ENCODE data around the gene MEX3A.
"Not testable (repeated sequence)": the region's sequence is repeated elsewhere in the genome, so short reads cannot be mapped to it uniquely, and the experiment has no call there.

Gene MEX3A

GRCh38 chr1:156077430-156077760 lies 4.9 kb downstream of the MEX3A start:
- DNase-seq = no peak

- peak in 1 of 2 donors; percentile 35 for DNase-seq
These were observed 5.4 kb downstream of the MEX3A start for GRCh38 chr1:156076609-156077429.

DNA sequence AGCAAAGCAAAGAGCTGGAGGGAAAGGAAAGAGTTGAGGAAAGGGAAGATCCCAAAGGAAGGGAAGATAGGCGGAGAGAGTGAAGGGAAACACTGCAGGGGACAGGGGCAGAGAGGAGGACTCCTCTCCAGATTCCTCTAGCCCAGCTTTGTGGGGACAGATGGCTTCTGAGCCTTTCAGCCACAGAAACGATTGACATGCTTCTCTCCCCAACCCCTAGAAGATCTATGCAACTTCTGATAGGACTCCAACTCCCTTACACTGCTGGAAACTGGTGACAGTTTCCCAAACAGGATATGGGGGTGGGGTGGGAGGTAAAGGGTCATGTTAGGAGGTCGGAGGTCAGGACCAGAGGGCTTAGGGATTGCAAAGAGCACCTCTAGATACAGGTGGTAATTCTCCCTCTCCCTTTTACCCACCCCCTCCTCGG lies 6.5 kb downstream of the MEX3A start:
- no peak for DNase-seq

DNA sequence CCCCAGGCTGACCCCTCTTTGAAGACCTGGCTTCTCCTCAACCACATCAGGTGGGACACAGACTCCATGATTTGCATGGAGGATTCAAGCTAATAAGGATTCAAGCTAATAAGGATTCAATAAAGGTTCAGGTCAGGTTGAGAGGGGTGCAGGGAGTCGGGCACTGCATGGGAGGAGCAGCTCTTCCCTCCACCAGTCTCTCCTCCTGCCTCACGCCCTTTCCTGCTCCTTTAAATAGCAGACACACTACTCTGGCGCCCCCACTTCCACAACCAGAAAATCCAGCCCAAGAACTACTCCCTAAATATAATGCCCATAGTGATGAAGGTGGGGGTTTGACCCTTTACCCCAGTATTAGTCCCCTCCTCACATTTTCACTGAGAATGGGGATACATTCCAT lies 7.1 kb downstream of the MEX3A start:
- no peak for DNase-seq

- DNase-seq = no peak
These were observed 7.6 kb downstream of the MEX3A start for GRCh38 chr1:156074661-156075060.

DNA sequence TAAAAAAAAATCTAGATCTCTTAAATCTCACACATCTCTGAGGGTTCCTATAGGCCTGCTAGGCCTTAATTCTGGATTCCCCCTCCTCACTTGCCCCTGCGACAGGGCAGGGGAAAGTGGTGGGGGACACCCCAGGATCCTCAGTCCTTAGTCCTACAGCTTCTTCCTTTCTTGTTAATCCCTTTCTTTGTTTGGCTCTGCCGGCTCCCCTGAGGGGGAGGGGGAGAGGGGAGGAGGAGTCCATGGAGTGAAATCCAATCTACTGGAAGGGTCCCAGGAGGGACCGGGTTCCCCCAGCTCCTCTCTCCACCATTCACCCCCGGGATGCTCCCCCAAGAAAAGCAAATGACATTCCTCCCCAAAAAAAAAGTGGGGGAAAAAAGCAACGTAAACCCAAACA lies 8.5 kb downstream of the MEX3A start:
- no peak for DNase-seq

DNA sequence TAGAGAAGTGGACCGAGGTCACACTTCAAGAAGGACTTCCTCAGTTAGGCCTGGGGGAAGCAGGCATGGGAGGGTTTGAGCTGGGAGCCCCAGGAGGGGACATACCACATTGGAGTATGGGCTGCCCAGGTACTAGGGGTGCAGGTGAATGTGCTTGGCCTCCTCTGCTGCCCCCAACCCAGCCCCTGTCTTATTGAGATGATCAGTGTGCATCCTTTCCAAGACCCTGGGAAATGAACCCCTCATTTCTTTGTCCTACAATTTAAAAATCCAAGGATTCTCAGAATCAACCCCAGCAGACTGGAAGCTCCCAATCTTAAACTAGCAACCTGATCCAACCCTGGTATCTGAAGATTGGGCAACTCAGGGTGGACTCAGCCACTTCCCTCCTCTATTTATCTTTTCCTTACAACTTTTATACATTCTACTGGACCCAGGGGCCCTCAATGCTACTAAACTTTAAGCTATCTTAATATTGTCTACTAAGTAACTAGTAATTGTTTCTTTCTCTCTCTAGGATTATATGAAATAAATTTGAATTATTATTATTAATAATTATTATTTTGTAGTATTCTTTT lies 9.1 kb downstream of the MEX3A start:
- DNase-seq = no peak

- DNase-seq = no peak
These were observed 10.0 kb downstream of the MEX3A start for GRCh38 chr1:156072251-156072650.

GRCh38 chr1:156071332-156071816 lies 10.9 kb downstream of the MEX3A start:
- DNase-seq = not testable (repeated sequence)

DNA sequence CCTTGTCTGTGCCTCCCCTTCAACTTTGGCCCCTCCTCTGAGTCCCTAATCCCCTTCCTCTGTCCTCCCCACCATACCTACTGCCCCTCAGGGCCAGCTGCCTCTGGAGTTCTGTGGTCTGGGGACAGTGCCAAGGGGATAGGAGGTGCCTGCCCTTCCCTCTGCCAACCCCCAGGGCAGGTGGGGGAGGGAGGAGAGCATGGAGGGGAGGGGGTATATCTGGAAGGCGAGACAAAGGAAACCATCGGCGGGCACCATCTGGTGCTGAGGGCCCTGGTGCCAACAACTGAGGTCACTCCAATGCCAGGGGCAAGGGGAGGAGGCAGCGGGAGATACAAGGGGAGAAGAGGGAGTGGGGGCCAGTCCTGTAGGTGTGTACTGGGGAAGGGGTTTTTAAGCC lies 11.7 kb downstream of the MEX3A start:
- no peak for DNase-seq

DNA sequence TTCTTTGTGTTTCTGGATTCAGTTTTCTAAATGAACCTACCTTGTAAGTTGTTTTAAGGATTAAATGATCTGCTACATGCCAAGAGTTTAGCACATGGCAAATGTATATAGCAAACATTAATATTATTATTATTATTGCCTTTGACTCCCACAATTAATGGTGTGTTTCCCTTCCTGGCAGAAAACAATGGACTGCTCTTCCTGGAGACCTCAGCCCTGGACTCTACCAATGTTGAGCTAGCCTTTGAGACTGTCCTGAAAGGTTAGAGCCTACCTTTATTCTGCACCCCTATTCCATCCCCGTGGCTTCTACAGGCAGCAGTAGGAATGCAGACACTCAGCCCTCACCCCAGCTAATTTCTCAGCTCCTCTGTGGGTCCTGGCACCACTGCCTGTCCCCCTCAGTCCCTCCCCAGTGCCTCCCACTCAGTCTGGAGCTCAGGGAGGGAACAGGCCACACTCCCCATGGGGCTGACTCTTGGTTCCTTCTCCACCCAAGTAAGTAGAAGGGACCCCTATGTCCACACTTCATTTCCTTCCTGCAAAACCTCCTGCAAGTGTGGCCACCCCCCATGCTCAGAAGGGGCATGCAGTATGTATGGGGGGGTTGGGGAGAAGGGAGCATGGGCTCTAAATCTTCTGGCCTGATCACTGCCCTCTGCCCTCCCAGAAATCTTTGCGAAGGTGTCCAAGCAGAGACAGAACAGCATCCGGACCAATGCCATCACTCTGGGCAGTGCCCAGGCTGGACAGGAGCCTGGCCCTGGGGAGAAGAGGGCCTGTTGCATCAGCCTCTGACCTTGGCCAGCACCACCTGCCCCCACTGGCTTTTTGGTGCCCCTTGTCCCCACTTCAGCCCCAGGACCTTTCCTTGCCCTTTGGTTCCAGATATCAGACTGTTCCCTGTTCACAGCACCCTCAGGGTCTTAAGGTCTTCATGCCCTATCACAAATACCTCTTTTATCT lies 12.5 kb downstream of the MEX3A start:
- no peak for DNase-seq

GRCh38 chr1:156067262-156067661 lies 15.0 kb downstream of the MEX3A start:
- no peak for DNase-seq

GRCh38 chr1:156065871-156066270 lies 16.4 kb downstream of the MEX3A start:
- no peak for DNase-seq

- DNase-seq = no peak
These were observed 17.1 kb downstream of the MEX3A start for GRCh38 chr1:156065212-156065611.

GRCh38 chr1:156064615-156065014 lies 17.6 kb downstream of the MEX3A start:
- DNase-seq = no peak

DNA sequence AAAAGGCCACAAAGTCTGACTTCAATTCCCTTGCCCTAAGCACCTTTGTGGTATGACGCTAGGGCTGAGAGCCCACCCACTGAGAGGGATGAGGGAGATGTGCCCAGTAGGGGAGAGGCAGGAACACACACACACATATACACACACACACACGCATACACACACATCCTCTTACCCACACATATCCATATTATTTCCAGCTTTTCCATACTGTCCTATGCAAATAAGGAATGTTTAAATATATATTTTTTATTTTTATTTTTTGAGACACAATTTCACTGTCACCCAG lies 18.3 kb downstream of the MEX3A start:
- DNase-seq = no peak

- DNase-seq = no peak
These were observed 20.1 kb downstream of the MEX3A start for GRCh38 chr1:156062189-156062588.

DNA sequence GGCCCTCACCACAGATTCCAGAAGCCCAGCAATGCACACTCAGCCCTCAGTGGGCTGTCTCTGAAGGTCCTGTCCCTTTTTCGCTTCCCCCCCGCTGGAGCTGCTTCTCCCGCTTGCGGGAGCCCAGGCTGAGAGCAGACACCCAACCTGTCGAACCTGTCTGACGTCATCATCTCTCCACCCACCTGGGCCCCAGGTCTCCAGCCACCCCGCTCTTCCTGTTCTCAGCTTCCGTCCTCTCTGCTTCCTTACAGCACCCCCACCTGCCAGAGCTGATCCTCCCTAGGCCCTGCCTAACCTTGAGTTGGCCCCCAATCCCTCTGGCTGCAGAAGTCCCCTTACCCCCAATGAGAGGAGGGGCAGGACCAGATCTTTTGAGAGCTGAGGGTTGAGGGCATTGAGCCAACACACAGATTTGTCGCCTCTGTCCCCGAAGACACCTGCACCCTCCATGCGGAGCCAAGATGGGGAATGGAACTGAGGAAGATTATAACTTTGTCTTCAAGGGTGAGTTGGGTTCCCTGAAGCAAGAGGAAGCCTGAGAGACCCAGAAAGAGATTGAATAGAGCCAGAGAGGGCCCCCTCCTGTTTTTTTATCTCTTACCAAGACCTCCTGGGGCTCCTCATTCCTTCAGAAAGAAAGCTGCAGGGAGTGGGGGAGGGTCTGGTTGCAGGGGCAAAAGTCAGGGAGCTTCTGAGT lies 21.2 kb downstream of the MEX3A start, which contains the start of gene RAB25:
Gene RAB25 (plus strand): TSS at position 224 of the 700 bp plus-strand sequence. CDS start 241 bp downstream, at position 465.
- no peak for DNase-seq

DNA sequence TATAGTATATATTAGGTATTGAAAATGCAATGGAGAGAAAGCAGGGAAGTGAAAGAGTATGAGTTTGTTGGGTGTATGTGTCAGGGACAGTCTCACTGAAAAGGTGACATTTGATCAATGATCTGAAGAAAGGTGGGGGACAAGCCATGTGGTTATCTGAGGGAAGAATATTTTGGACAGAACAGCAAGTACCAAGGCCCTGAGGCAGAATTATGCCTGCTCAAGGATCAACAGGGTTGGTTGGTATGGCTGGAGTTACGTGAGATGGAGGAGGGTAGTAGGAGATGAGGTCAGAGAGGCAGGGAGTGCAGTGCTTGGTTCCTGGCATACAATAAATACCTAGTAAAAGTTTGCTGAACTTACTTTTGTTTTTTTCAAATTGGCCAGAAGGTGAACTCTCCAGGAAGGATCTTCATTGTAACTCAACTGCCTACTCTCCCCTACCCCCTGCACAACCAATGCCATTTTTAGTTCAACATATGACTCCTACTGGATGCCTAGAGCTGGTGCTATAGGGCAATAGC lies 25.9 kb downstream of the MEX3A start:
- DNase-seq = no peak

GRCh38 chr1:156055281-156056048 lies 26.8 kb downstream of the MEX3A start:
- DNase-seq = no peak

DNA sequence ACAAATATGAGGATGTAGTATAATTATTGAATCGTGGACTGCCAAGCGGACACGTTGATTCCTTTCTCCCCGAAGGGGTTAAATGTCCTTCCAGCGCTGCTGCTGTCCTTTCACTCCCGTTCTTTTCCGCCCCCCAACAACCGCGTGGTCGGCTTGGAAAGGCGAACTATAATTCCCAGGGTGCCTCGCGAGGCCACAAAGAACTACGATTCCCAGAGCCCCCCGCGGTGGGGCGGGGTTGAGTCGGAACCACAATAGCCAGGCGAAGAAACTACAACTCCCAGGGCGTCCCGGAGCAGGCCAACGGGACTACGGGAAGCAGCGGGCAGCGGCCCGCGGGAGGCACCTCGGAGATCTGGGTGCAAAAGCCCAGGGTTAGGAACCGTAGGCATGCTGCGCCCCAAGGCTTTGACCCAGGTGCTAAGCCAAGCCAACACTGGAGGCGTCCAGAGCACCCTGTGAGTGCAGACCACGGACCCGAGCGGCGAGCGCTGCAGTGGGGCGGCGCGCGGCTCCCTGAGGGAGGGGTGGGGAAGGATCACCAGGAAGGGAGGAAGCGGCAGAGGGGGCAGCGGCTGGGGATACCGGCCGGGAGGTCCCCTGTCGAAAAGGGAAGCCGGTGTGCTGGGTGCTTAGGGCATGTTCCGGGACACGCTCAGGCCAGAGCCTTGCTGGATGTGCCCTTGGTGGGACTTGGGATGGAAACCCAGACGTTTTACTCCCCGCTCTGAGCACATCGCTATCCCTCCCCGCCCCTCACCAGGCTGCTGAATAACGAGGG lies 27.6 kb downstream of the MEX3A start, which contains the start of gene LAMTOR2:
Gene LAMTOR2 (plus strand): TSS at position 283 of the 781 bp plus-strand sequence. CDS start 108 bp downstream, at position 391.
- DNase-seq = peak; percentile 93 to 96

All from CD4-positive, alpha-beta T cell treated with Interferon alpha-2 for 1 hour (primary cell).